ENCODE results near the gene HMCN2.

GRCh38 chr9:130462685-130463540 is 197.4 kb downstream of the HMCN2 start:
- TF ChIP-seq CTCF (IDR thresholded peaks at IDR 0.05) (no peak), EP300 (IDR thresholded peaks at IDR 0.05; ENCODE audit: borderline replicate concordance in 1 of 2, low read depth in 1 of 2, low read length in 1 of 2) (no peak), USF2 (IDR thresholded peaks at IDR 0.05; ENCODE audit: borderline replicate concordance, low read depth, low read length) (no peak), RAD21 (IDR thresholded peaks at IDR 0.05; ENCODE audit: low read length) (no peak), TCF12 (IDR thresholded peaks at IDR 0.05) (no peak), MEF2A (IDR thresholded peaks at IDR 0.05; ENCODE audit: borderline replicate concordance, low read depth) (no peak), POLR2AphosphoS5 (IDR thresholded peaks at IDR 0.05; ENCODE audit: low read depth, low read length) (no peak), SIN3A (IDR thresholded peaks at IDR 0.05; ENCODE audit: borderline replicate concordance, low read depth, low read length) (no peak), MAX (IDR thresholded peaks at IDR 0.05; ENCODE audit: low read depth) (no peak), YY1 (IDR thresholded peaks at IDR 0.05; ENCODE audit: low read depth) (no peak), RFX5 (IDR thresholded peaks at IDR 0.05; ENCODE audit: low read length) (no peak), FOXM1 (IDR thresholded peaks at IDR 0.05; ENCODE audit: low read depth) (no peak), GABPA (IDR thresholded peaks at IDR 0.05; ENCODE audit: low read depth) (no peak)
